Spleen (tissue), 7 donors: ENCODE measurements around the gene CDC42BPA.

Experiments used
- CTCF ChIP-seq, 11 experiments: fragments of 200-600 bp in 7 of 11; fragments of 450-650 bp in 4 of 11; sonication (generic) in 4 of 11; IDR thresholded peaks in 8 of 11; conservative IDR thresholded peaks in 3 of 11; 1 replicate in 7 of 11; 2 replicates in 4 of 11; pipeline versions ENCODE4 v1.4.0 to v1.8.0; 2016 to 2021; ENCODE audit warnings: antibody characterized with exemption in 11 of 11, inconsistent platforms in 4 of 11, mild to moderate bottlenecking in 1 of 11
- POLR2A ChIP-seq, 3 donors: fragments of 450-650 bp; IDR thresholded peaks; one replicate each; pipeline ENCODE4 v1.5.1; 2017; ENCODE audit warnings: antibody characterized with exemption in 3 of 3, mild to moderate bottlenecking in 1 of 3
- POLR2AphosphoS5 ChIP-seq, 3 donors: sonication (generic); formaldehyde crosslinking; IDR thresholded peaks; one replicate each; pipeline ENCODE4 v1.5.1; 2017; ENCODE audit warnings: antibody characterized with exemption in 3 of 3
- donor health status: DM: no; HTN: no; CAD: no; lungs with moderate emphysema.
- donor health status: DM: no; HTN: no; CAD: no.
- donor health status: DM: no; HTN: no; CAD: no.

- no peak for TF ChIP-seq POLR2AphosphoS5 (IDR thresholded peaks at IDR 0.05)
- no peak for TF ChIP-seq CTCF (IDR thresholded peaks at IDR 0.05 in 8 of 11, conservative IDR thresholded peaks at IDR 0.05 in 3 of 11)
- TF ChIP-seq POLR2A (IDR thresholded peaks at IDR 0.05) = no peak
Observed at GRCh38 chr1:226982451-226983177, 335.7 kb downstream of the CDC42BPA start.
